Mucosa of rectum (tissue), 2 donors: ENCODE measurements around the gene EIF4E1B.
"Not testable (repeated sequence)": the region's sequence is repeated elsewhere in the genome, so short reads cannot be mapped to it uniquely, and the experiment has no call there.

ENCODE experiments used
- H3K27ac ChIP-seq, 2 donors: one replicate each; pipeline ENCODE4 v1.7.0; 2013; ENCODE audit warnings: inconsistent platforms in 2 of 2, low read depth in 2 of 2, low read length in 2 of 2
- H3K27me3 ChIP-seq, 2 donors: one replicate each; pipeline ENCODE4 v1.7.0; 2013; ENCODE audit warnings: low read length in 2 of 2; ENCODE audit not compliant: control insufficient read depth in 2 of 2, insufficient read depth in 2 of 2
- H3K36me3 ChIP-seq, 2 donors: one replicate each; pipeline ENCODE4 v1.7.0; 2013; ENCODE audit warnings: low read length in 2 of 2; ENCODE audit not compliant: control insufficient read depth in 2 of 2, insufficient read depth in 2 of 2
- H3K4me1 ChIP-seq, 2 donors: one replicate each; pipeline ENCODE4 v1.7.0; 2013; ENCODE audit warnings: low read length in 2 of 2, mild to moderate bottlenecking in 1 of 2; ENCODE audit not compliant: control insufficient read depth in 2 of 2, insufficient read depth in 2 of 2
- H3K4me3 ChIP-seq, 2 donors: one replicate each; pipeline ENCODE4 v1.7.0; 2013; ENCODE audit warnings: low read length in 2 of 2
- H3K9ac ChIP-seq, 2 donors: one replicate each; pipeline ENCODE4 v1.7.0; 2013; ENCODE audit warnings: low read length in 2 of 2, low read depth in 1 of 2, mild to moderate bottlenecking in 1 of 2
- H3K9me3 ChIP-seq, 2 donors: one replicate each; pipeline ENCODE4 v1.7.0; 2013; ENCODE audit warnings: low read length in 2 of 2; ENCODE audit not compliant: control insufficient read depth in 2 of 2
- donor health status: healthy.
- donor health status: Normal muscosa, but diverticular disease.

EIF4E1B gene, protein sequence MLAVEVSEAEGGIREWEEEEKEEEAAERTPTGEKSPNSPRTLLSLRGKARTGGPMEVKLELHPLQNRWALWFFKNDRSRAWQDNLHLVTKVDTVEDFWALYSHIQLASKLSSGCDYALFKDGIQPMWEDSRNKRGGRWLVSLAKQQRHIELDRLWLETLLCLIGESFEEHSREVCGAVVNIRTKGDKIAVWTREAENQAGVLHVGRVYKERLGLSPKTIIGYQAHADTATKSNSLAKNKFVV

DNA sequence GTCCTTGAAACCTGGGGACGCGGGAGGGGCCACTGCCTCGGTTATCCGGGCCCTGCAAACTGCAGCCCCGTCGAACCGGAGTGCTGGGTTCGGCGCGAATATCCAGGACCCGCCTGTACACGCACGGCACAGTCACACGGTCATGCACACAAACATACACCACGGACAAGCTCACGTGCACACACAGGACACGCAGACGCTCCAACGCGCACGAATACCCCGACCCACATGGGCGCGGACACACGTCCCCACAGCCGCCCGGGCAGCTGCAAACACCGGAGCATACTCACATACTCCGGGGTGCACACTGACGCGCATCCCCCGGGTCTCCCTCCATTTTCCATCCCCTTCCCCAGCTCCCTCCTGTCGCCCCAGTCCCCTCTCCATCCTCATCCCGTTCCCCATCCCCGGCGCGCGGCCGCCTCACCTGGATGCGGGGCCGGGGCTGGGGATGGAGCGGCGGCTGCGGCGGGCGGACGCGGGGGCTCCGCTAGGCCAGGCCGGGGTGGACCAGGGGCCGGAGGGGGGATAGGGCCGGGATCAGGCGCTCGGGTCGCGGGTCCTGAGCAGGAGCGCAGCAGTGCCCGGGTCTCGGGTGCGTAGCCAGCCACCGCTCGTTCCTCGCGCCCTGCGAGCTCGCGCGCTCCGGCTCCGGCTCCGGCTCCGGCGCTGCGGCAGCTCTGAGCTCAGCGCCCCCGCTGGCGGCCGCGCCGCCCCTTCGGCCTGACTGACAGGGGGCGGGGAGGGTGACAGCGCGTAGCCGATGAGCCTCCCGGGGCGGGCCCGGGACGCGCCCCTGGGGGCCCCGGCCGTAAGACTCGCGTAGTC is at the start of gene EIF4E1B, which contains the start of gene SNCB:
Gene EIF4E1B, plus strand, starts transcription at position 823 of the 828 bp plus-strand sequence. CDS start 12,113 bp downstream, outside the sequence.
Gene SNCB, minus strand, starts transcription at position 682 of the 828 bp plus-strand sequence. CDS start 880 bp downstream, outside the sequence.
- Histone ChIP-seq H3K36me3 (no peaks in the 10 kb centered on the region), H3K27ac (no peak within 1 kb of the TSS), H3K9ac (no peak within 1 kb of the TSS), H3K4me1 (peaks cover 5 to 10% of the 10 kb centered on the region in 2 donors), H3K27me3 (peaks cover 60 to 61% of the 10 kb centered on the region in 2 donors), H3K4me3 (peak within 1 kb of the TSS in 1 of 2 donors; percentile 56), H3K9me3 (no peaks in the 10 kb centered on the region)

DNA sequence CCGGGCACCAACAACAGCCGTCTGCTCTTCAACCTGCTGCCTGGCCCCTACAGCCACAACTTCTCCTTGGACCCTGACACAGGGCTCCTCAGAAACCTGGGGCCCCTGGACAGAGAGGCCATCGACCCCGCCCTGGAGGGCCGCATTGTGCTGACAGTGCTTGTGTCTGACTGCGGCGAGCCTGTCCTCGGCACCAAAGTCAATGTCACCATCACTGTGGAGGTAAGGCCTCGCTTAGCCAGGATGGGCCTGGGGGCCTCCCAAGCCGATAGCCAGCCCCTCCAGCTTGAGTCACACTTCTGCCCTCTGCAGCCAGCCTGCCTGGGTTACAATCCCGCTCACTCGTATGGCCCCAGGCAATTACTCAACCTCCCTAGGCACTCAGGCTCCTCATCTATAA is 49.1 kb upstream of the EIF4E1B start:
- Histone ChIP-seq H3K4me1 (no peaks in the 10 kb centered on the region), H3K4me3 (no peak overlapping the region), H3K36me3 (peaks cover 6 to 12% of the 10 kb centered on the region in 2 donors), H3K27me3 (no peaks in the 10 kb centered on the region), H3K9me3 (peaks cover 6 to 11% of the 10 kb centered on the region in 2 donors), H3K27ac (no peak overlapping the region), H3K9ac (no peak overlapping the region)

DNA sequence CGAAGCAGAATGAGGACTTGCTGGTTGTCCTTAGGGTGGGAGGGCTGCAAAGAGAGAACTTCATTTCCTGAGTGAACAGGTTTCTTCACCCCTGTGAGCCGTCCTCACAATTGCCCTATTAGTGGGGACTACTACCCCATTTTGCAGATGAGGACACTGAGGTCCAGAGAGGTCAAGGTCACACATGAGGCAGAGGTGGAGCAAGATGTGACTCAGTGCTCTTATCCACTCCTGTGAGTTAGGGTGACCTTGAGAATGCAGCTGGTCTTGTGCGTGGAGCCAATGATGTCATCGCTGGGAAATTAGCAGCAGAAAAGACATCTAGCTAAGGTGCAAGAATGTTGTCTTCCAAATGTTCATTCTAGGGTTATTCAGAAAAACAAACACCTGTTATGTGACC is 47.4 kb upstream of the EIF4E1B start:
- H3K4me3 ChIP-seq = no peak overlapping the region
- no peaks in the 10 kb centered on the region for H3K27me3 ChIP-seq
- peaks cover 6 to 12% of the 10 kb centered on the region in 2 donors for H3K36me3 ChIP-seq
- H3K9me3 ChIP-seq = peaks cover 6 to 11% of the 10 kb centered on the region in 2 donors
- H3K4me1 ChIP-seq = no peaks in the 10 kb centered on the region
- H3K9ac ChIP-seq = no peak overlapping the region
- H3K27ac ChIP-seq = no peak overlapping the region

DNA sequence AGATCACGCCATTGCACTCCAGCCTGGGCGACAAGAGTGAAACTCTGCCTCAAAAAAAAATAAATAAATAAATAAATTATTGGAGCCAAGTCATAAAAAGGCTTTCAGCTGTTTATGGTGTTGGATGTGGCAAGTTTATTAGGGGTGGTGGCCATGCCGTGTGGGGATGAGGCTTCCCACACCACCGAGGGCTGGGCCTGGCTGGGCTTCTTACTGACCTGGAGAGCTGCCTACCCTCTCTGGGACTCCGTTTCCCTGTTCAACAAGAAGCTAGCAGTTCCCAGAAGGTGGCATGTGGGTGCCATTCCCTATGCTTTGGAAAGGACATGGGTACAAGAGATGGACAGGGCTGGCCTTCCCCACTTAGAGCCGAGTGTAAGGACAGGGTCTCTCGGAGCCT is 43.1 kb upstream of the EIF4E1B start:
- no peaks in the 10 kb centered on the region for H3K4me1 ChIP-seq
- H3K27ac ChIP-seq = no peak overlapping the region
- H3K9ac ChIP-seq = no peak overlapping the region
- H3K27me3 ChIP-seq = no peaks in the 10 kb centered on the region
- H3K4me3 ChIP-seq = no peak overlapping the region
- H3K9me3 ChIP-seq = peaks cover 6 to 11% of the 10 kb centered on the region in 2 donors
- H3K36me3 ChIP-seq = peaks cover 7 to 14% of the 10 kb centered on the region in 2 donors

DNA sequence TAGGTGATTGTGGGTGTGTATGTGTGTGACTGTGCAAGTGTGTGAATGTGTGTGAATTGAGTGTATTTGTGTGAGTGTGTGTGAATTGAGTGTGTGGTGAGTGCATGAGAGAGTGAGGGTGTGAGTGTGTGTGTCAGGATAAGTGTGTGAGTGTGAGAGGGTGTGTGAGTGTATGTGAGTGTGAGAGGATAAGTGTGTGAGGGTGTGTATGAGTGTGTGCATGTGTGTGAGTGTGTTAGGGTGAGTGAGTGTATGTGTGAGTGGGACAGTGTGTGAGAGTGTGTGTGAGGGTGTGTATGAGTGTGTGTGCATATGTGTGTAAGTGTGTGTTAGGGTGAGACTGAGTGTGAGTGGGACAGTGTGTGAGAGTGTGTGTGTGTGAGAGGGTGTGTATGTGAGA is 42.2 kb upstream of the EIF4E1B start:
- H3K4me1 ChIP-seq = no peaks in the 10 kb centered on the region
- no peaks in the 10 kb centered on the region for H3K27me3 ChIP-seq
- H3K27ac ChIP-seq = no peak overlapping the region
- H3K36me3 ChIP-seq = peaks cover 2 to 12% of the 10 kb centered on the region in 2 donors
- no peak overlapping the region for H3K4me3 ChIP-seq
- H3K9ac ChIP-seq = no peak overlapping the region
- peaks cover 6 to 11% of the 10 kb centered on the region in 2 donors for H3K9me3 ChIP-seq

DNA sequence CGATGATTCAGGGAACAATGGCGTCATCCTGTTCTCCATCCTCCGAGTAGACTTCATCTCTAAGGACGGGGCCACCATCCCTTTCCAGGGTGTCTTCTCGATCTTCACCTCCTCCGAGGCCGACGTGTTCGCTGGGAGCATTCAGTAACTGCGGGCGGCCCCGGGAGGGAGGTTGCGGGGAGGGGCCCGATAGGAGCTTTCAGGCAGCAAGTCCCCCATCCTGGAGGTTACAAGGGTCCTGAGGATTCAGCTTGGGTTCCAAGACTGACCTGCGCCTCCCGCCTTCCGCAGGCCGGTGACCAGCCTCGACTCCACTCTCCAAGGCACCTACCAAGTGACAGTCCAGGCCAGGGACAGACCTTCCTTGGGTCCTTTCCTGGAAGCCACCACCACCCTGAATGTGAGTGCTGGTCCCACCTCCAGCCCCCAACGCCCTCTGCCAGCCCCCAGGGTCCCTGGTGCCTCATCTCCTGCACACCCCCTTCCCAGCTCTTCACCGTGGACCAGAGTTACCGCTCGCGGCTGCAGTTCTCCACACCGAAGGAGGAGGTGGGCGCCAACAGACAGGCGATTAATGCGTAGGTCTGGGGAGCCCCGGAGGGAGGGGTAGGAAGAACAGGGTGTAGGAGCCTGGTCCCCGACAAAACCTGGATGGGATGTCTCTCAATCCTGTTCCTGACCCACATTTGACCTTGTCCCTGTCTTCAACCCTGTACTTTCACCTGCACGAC is 41.3 kb upstream of the EIF4E1B start:
- Histone ChIP-seq H3K36me3 (peaks cover 2 to 9% of the 10 kb centered on the region in 2 donors), H3K4me3 (no peak overlapping the region), H3K9ac (no peak overlapping the region), H3K27me3 (no peaks in the 10 kb centered on the region), H3K4me1 (no peaks in the 10 kb centered on the region), H3K9me3 (peaks cover 6 to 8% of the 10 kb centered on the region in 2 donors), H3K27ac (no peak overlapping the region)

DNA sequence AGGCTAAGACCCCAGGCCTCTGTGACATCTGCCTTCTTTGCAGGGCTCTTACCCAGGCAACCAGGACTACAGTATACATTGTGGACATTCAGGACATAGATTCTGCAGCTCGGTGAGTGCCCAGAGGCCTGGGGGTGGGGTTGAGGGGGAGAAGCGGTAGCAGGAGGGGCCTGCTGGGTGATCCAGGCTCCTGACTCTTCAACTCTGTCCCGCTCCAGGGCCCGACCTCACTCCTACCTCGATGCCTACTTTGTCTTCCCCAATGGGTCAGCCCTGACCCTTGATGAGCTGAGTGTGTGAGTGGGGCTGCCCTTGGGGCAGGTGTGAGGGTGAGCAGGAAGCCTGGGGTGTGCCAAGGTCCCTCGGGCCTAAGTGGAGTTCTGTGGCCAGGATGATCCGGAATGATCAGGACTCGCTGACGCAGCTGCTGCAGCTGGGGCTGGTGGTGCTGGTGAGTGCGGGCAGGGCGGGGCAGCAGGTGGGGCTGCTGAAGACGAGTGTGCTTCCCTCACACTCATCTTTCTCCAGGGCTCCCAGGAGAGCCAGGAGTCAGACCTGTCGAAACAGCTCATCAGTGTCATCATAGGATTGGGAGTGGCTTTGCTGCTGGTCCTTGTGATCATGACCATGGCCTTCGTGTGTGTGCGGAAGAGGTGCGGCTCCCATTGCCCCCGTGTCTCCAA is 40.3 kb upstream of the EIF4E1B start:
- Histone ChIP-seq H3K9me3 (peaks cover 0 to 2% of the 10 kb centered on the region in 2 donors), H3K36me3 (peaks cover 2 to 4% of the 10 kb centered on the region in 2 donors), H3K4me3 (no peak overlapping the region), H3K27me3 (no peaks in the 10 kb centered on the region), H3K9ac (no peak overlapping the region), H3K4me1 (no peaks in the 10 kb centered on the region), H3K27ac (no peak overlapping the region)

DNA sequence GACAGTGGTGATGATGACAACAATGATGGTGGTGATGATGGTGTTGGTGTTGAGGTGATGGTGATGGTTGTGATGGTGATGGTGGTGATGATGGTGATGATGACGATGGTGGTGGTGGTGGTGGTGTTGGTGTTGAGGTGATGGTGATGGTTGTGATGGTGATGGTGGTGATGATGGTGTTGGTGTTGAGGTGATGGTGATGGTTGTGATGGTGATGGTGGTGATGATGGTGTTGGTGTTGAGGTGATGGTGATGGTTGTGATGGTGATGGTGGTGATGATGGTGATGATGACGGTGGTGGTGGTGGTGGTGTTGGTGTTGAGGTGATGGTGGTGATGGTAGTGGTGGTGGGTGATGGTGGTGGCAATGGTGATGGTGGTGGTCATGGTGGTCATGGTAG is 38.8 kb upstream of the EIF4E1B start:
- not testable (repeated sequence) for H3K4me1 ChIP-seq, H3K9ac ChIP-seq, H3K9me3 ChIP-seq, H3K27ac ChIP-seq, H3K36me3 ChIP-seq, H3K4me3 ChIP-seq, H3K27me3 ChIP-seq

DNA sequence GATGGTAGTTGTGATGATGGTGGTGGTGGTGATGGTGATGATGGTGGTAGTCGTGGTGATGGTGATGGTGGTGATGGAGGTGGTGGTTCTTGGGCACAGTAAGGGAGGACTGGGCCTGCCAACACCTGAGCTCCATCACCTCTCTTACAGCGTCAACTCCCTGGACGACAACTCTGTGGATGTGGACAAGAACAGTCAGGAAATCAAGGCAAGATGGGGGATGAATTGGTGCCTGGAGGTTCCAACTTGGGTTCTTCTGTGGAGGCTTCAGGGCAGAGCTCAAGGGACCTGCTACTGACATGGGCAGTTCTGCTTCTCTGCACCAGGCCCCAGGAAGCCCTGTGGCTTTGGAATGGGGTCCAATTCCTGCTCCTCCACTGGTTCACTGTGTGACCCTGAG is 37.9 kb upstream of the EIF4E1B start:
- Histone ChIP-seq H3K9me3 (no peaks in the 10 kb centered on the region), H3K4me3 (no peak overlapping the region), H3K27ac (no peak overlapping the region), H3K27me3 (no peaks in the 10 kb centered on the region), H3K36me3 (peaks cover 2 to 4% of the 10 kb centered on the region in 2 donors), H3K9ac (no peak overlapping the region), H3K4me1 (peaks cover 3 to 5% of the 10 kb centered on the region in 2 donors)
